Measurements from ENCODE around the gene CLTRN.

DNA sequence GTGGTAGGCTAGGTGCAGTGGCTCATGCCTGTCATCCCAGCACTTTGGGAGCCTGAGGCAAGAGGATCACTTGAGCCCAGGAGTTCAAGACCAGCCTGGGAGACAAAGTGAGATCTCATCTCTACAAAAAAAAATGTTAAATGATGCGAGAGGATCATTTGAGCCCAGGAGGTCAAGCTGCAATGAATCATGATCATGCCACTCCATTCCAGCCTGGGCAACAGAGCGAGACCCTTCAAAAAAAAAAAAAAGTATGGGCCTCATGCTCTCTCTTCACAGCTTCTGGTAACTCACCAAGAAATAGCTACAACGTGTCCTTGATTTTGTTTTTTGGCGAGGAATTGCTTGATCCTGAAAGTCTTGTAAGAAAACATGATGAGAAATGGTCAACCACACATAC lies 65.1 kb downstream of the CLTRN start:
- TF ChIP-seq ZNF558 (tag by site-specific recombination; IDR thresholded peaks at IDR 0.05): no peak
- no peak for TF ChIP-seq ZNF560 (tag by site-specific recombination; IDR thresholded peaks at IDR 0.05; ENCODE audit: borderline replicate concordance)
- TF ChIP-seq ATF2 (tag by site-specific recombination; IDR thresholded peaks at IDR 0.05; ENCODE audit: low read depth): no peak
- TF ChIP-seq KLF16 (tag by site-specific recombination; IDR thresholded peaks at IDR 0.05): no peak
- TF ChIP-seq CTCF (tag by site-specific recombination; IDR thresholded peaks at IDR 0.05): no peak
- no peak for TF ChIP-seq ZNF394 (tag by site-specific recombination; IDR thresholded peaks at IDR 0.05; ENCODE audit: borderline replicate concordance)
- TF ChIP-seq ZNF366 (tag by site-specific recombination; conservative IDR thresholded peaks at IDR 0.05): no peak
- TF ChIP-seq ZNF274 (IDR thresholded peaks at IDR 0.05; ENCODE audit: low read length): no peak
- no peak for TF ChIP-seq ZNF274 (tag by site-specific recombination; IDR thresholded peaks at IDR 0.05; ENCODE audit: borderline replicate concordance)
- no peak for TF ChIP-seq ZNF596 (tag by site-specific recombination; IDR thresholded peaks at IDR 0.05)
- TF ChIP-seq, protein P1, sequence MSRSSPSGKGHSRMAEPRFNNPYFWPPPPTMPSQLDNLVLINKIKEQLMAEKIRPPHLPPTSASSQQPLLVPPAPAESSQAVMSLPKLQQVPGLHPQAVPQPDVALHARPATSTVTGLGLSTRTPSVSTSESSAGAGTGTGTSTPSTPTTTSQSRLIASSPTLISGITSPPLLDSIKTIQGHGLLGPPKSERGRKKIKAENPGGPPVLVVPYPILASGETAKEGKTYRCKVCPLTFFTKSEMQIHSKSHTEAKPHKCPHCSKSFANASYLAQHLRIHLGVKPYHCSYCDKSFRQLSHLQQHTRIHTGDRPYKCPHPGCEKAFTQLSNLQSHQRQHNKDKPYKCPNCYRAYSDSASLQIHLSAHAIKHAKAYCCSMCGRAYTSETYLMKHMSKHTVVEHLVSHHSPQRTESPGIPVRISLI (tag by site-specific recombination; IDR thresholded peaks at IDR 0.05): no peak
